Activated CD4-positive, alpha-beta T cell treated with anti-CD3 and anti-CD28 coated beads, Interleukin-2, amount 10 ng/mL, durations not matched to agents 7 days and 5 days (primary cell): ENCODE measurements around the gene EPAS1. TPM values are rescaled to one million over a fixed set of nuclear protein-coding genes. Genes with fewer than 3 reads are reported as not detected.

Experiments
- CTCF ChIA-PET: fragments of 350-600 bp; sonication (Branson Sonifier 250); formaldehyde crosslinking; loops from one replicate; lab custom pipeline; 2021; ENCODE audit warnings: antibody characterized with exemption; lab: Charles Lee
- POLR2A ChIA-PET: fragments of 350-600 bp; sonication (Branson Sonifier 250); formaldehyde crosslinking; loops from one replicate; lab custom pipeline; 2021; ENCODE audit warnings: antibody characterized with exemption; lab: Charles Lee
- DNase-seq: peaks from one replicate; pipeline ENCODE4 v3.0.0-alpha.2; 2020
- H3K27ac Mint-ChIP-seq: one replicate; pipeline ENCODE4 v1.8.0; 2021; ENCODE audit warnings: mild to moderate bottlenecking, moderate library complexity, mixed read lengths
- H3K27me3 Mint-ChIP-seq: one replicate; pipeline ENCODE4 v1.8.0; 2021; ENCODE audit warnings: mixed read lengths
- H3K36me3 Mint-ChIP-seq: one replicate; pipeline ENCODE4 v1.8.0; 2021; ENCODE audit warnings: low read depth, mixed read lengths
- H3K4me1 Mint-ChIP-seq: one replicate; pipeline ENCODE4 v1.8.0; 2021; ENCODE audit warnings: mixed read lengths
- H3K4me3 Mint-ChIP-seq: one replicate; pipeline ENCODE4 v1.8.0; 2021; ENCODE audit warnings: mild to moderate bottlenecking, moderate library complexity, mixed read lengths
- H3K9me3 Mint-ChIP-seq: one replicate; pipeline ENCODE4 v1.8.0; 2021; ENCODE audit warnings: mixed read lengths
- total RNA-seq, 2 experiments: library from RNA; stranded (reverse); gene quantifications; one replicate each; pipeline ENCODE4 v1.2.3, GENCODE V29; 2021

EPAS1 gene
- total RNA-seq, 2 experiments from 2014 or later, result 6.9 to 7.9 TPM

GRCh38 chr2:46430992-46431391, 133.8 kb downstream of the EPAS1 start:
- no peak overlapping the region for H3K27ac Mint-ChIP-seq
- H3K36me3 Mint-ChIP-seq, result no peaks in the 10 kb centered on the region
- ChIA-PET POLR2A (interaction anchor here (0.6 to 0.7 kb wide), 2 partner anchors 206 to 429 kb away, joined by 3 to 6 read pairs; no protein-coding TSS in a partner anchor), CTCF (no interaction called here)
- peaks cover 10% of the 10 kb centered on the region for H3K4me1 Mint-ChIP-seq
- no peak overlapping the region for H3K4me3 Mint-ChIP-seq
- H3K27me3 Mint-ChIP-seq, result peaks cover 3% of the 10 kb centered on the region
- H3K9me3 Mint-ChIP-seq, result no peaks in the 10 kb centered on the region
- DNase-seq, result no peak

GRCh38 chr2:46431481-46432235, 134.5 kb downstream of the EPAS1 start:
- POLR2A ChIA-PET, result no interaction called here
- H3K27me3 Mint-ChIP-seq, result peaks cover 3% of the 10 kb centered on the region
- H3K4me3 Mint-ChIP-seq, result no peak overlapping the region
- H3K27ac Mint-ChIP-seq, result no peak overlapping the region
- H3K9me3 Mint-ChIP-seq, result no peaks in the 10 kb centered on the region
- CTCF ChIA-PET, result no interaction called here
- no peaks in the 10 kb centered on the region for H3K36me3 Mint-ChIP-seq
- DNase-seq, result no peak
- H3K4me1 Mint-ChIP-seq, result peaks cover 10% of the 10 kb centered on the region

DNA sequence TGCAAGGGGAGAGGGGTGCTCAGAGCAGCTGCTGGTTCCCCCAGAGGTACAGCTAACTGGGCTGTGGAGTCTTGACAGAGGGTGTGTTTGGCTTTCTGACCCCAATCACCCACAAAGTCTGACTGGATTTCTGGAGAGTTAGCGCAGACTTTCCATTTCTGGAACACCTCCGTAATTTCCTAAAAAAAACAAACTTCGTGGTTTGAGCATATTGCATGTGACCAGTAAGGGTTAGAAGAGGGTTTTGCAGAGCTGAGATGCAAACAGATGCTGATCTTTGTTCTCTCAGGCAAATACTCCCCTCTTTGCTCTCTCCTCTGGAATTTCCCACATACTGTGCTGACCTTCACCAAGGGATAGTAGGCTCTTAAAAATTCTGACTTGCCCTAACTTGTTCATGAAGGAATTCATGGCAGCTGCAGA, 137.7 kb downstream of the EPAS1 start:
- ChIA-PET POLR2A (no interaction called here), CTCF (no interaction called here)
- H3K27ac Mint-ChIP-seq, result no peak overlapping the region
- peaks cover 3% of the 10 kb centered on the region for H3K27me3 Mint-ChIP-seq
- DNase-seq, result no peak
- peaks cover 23% of the 10 kb centered on the region for H3K4me1 Mint-ChIP-seq
- no peaks in the 10 kb centered on the region for H3K9me3 Mint-ChIP-seq
- no peak overlapping the region for H3K4me3 Mint-ChIP-seq
- no peaks in the 10 kb centered on the region for H3K36me3 Mint-ChIP-seq

GRCh38 chr2:46435353-46435752, 138.1 kb downstream of the EPAS1 start:
- Mint-ChIP-seq H3K4me3 (no peak overlapping the region), H3K4me1 (peaks cover 28% of the 10 kb centered on the region), H3K27ac (no peak overlapping the region), H3K36me3 (no peaks in the 10 kb centered on the region), H3K27me3 (peaks cover 3% of the 10 kb centered on the region), H3K9me3 (no peaks in the 10 kb centered on the region)
- CTCF ChIA-PET, result no interaction called here
- no peak for DNase-seq
- POLR2A ChIA-PET, result no interaction called here

- no peaks in the 10 kb centered on the region for H3K9me3 Mint-ChIP-seq
- no peaks in the 10 kb centered on the region for H3K36me3 Mint-ChIP-seq
- H3K27ac Mint-ChIP-seq, result no peak overlapping the region
- H3K27me3 Mint-ChIP-seq, result peaks cover 3% of the 10 kb centered on the region
- ChIA-PET POLR2A (no interaction called here), CTCF (no interaction called here)
- H3K4me3 Mint-ChIP-seq, result no peak overlapping the region
- H3K4me1 Mint-ChIP-seq, result peaks cover 25% of the 10 kb centered on the region
- no peak for DNase-seq
Observed at GRCh38 chr2:46435796-46436360, 138.7 kb downstream of the EPAS1 start.

Other genes starting within 250 kb of the EPAS1 start
- not detected for gene TMEM247, start 182.2 kb downstream of the EPAS1 start, total RNA-seq
- gene RHOQ, start 245.1 kb downstream of the EPAS1 start, total RNA-seq, result 1 to 10 TPM; 6.0 to 8.3 TPM
- gene ATP6V1E2, start 245.2 kb downstream of the EPAS1 start, total RNA-seq, result 10 to 100 TPM in 1 of 2 experiments, 1 to 10 TPM in 1; 9.7 to 10.8 TPM